ENCODE data around the gene BRMS1. TPM values are rescaled to one million over a fixed set of nuclear protein-coding genes. Genes with fewer than 3 reads are reported as not detected.
"Not testable (repeated sequence)": the region's sequence is repeated elsewhere in the genome, so short reads cannot be mapped to it uniquely, and the experiment has no call there.

The BRMS1 gene
- 100 to 1,000 TPM in 1 of 3 donors, 10 to 100 TPM in 2; 91.1 to 105 (median 94.9) TPM for total RNA-seq

- ATAC-seq: peak; percentile 73 to 75
- Mint-ChIP-seq H3K4me1 (ENCODE audit: low read depth) (peaks cover 42% of the 10 kb centered on the region), H3K9me3 (no peaks in the 10 kb centered on the region), H3K27me3 (ENCODE audit: low read depth) (no peaks in the 10 kb centered on the region), H3K4me3 (peak within 1 kb of the TSS; percentile 96), H3K36me3 (ENCODE audit: insufficient read depth) (peaks cover 24% of the 10 kb centered on the region)
- peak; percentile 94 for DNase-seq
Observed at GRCh38 chr11:66344550-66345315, at the start of gene BRMS1. BRMS1 (minus strand) TSS chr11:66345104; CDS start chr11:66342234, 2,870 bp downstream.

DNA sequence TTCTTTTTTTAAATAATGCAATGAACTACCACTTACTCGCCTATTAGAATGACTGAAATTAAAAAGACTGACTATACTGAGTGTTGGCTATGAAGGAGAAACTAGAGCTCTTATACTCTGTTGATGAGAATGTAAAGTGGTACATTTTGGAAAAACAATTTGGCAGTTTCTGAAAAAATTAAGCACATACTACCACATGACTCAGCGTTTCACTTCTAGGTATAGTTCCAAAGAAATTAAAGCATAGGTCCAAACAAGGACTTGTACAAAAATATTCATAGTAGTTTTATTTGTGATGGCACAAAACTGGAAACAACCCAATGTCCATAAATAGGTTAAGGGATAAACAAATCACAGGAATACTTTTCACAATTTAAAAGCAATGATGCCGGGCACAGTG lies 49.0 kb upstream of the BRMS1 start:
- Mint-ChIP-seq H3K27me3 (ENCODE audit: low read depth) (peaks cover 8% of the 10 kb centered on the region), H3K36me3 (ENCODE audit: insufficient read depth) (no peaks in the 10 kb centered on the region), H3K4me3 (no peak overlapping the region), H3K4me1 (ENCODE audit: low read depth) (no peaks in the 10 kb centered on the region), H3K9me3 (no peaks in the 10 kb centered on the region)
- ATAC-seq (no peak), DNase-seq (no peak)

GRCh38 chr11:66391322-66391721 lies 46.4 kb upstream of the BRMS1 start:
- no peaks in the 10 kb centered on the region for H3K36me3 Mint-ChIP-seq (ENCODE audit: insufficient read depth)
- peaks cover 3% of the 10 kb centered on the region for H3K4me1 Mint-ChIP-seq (ENCODE audit: low read depth)
- H3K4me3 Mint-ChIP-seq: no peak overlapping the region
- DNase-seq (no peak), ATAC-seq (no peak)
- H3K27me3 Mint-ChIP-seq (ENCODE audit: low read depth): peaks cover 5% of the 10 kb centered on the region
- no peaks in the 10 kb centered on the region for H3K9me3 Mint-ChIP-seq

- no peak overlapping the region for H3K4me3 Mint-ChIP-seq
- H3K4me1 Mint-ChIP-seq (ENCODE audit: low read depth): peaks cover 7% of the 10 kb centered on the region
- H3K9me3 Mint-ChIP-seq: no peaks in the 10 kb centered on the region
- peaks cover 2% of the 10 kb centered on the region for H3K27me3 Mint-ChIP-seq (ENCODE audit: low read depth)
- ATAC-seq (peak; percentile 76 to 84), DNase-seq (peak; percentile 63)
- H3K36me3 Mint-ChIP-seq (ENCODE audit: insufficient read depth): no peaks in the 10 kb centered on the region
Observed at GRCh38 chr11:66388780-66389386, 44.0 kb upstream of the BRMS1 start.

DNA sequence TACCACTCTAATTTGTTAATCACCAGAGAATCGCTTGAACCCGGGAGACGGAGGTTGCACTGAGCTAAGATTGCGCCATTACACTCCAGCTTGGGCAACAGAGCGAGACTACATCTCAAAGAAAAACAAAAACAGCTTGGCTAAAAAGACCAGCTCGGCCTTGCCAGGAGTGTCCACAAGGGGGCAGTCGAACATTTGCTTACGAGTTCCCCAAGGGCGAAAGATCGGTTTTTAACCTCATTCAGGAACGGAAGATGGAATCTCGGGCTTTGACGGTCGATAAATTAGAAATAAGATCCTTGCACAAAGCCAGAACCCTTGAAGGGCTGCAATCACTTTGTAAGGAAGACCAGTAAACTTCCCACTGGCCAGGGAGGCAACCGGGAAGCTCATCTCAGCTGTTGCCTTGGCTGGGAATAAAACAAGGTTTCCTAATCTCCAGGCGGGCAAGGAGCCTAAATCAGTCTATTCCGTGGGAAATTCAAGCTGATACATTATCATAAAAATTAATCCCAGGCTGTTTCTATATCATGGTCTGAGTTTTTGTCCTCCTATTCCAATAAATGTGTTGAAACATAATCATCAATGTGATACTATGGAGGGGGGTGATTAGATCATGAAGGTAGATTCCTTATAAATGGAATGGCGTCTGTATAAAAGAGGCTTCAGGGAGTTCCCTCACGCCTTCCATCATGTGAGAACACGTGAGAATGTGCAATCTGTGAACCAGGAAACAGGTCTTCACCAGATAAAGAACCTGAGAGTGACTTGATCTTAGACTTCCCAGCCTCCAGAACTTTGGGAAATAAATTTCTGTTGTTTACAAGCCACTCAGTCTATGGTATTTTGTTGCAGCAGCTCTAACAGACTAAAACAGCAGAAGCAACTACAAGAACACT lies 41.5 kb upstream of the BRMS1 start:
- no peaks in the 10 kb centered on the region for H3K36me3 Mint-ChIP-seq (ENCODE audit: insufficient read depth)
- H3K27me3 Mint-ChIP-seq (ENCODE audit: low read depth): peaks cover 5% of the 10 kb centered on the region
- H3K9me3 Mint-ChIP-seq: no peaks in the 10 kb centered on the region
- peaks cover 7% of the 10 kb centered on the region for H3K4me1 Mint-ChIP-seq (ENCODE audit: low read depth)
- DNase-seq: peak; percentile 80
- peak; percentile 71 to 77 for ATAC-seq
- H3K4me3 Mint-ChIP-seq: peak overlapping the region; percentile 46

- not testable (repeated sequence) for H3K36me3 Mint-ChIP-seq (ENCODE audit: insufficient read depth); H3K9me3 Mint-ChIP-seq; DNase-seq; H3K4me3 Mint-ChIP-seq; H3K4me1 Mint-ChIP-seq (ENCODE audit: low read depth); H3K27me3 Mint-ChIP-seq (ENCODE audit: low read depth); ATAC-seq
Observed at GRCh38 chr11:66384316-66384715, 39.4 kb upstream of the BRMS1 start.

GRCh38 chr11:66380264-66380663 lies 35.4 kb upstream of the BRMS1 start:
- not testable (repeated sequence) for H3K9me3 Mint-ChIP-seq; H3K36me3 Mint-ChIP-seq (ENCODE audit: insufficient read depth); DNase-seq; H3K4me1 Mint-ChIP-seq (ENCODE audit: low read depth); ATAC-seq; H3K27me3 Mint-ChIP-seq (ENCODE audit: low read depth); H3K4me3 Mint-ChIP-seq

DNA sequence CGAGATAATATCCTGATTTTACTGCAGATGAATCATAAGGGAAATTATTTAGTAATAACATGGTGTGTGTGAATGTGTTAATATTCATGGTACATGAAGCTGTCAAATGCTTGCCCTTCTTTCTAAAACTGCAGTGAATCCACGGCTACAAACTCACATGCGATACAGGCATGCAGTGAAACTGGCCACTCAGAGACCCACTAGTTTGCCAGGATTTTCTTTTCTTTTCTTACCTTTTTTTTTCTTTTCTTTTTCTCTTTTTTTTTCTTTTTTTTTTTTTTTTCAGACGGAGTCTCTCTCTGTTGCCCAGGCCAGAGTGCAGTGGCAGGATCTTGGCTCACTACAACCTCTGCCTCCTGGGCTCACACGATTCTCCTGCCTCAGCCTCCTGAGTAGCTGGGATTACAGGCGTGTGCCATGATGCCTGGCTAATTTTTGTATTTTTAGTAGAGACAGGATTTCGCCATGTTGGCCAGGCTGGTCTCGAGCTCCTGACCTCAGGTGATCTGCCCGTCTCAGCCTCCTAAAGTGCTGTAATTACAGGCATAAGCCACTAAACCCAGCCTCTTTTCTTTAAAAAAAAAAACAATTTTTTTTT lies 28.9 kb upstream of the BRMS1 start:
- H3K36me3 Mint-ChIP-seq (ENCODE audit: insufficient read depth); H3K27me3 Mint-ChIP-seq (ENCODE audit: low read depth); DNase-seq; H3K4me3 Mint-ChIP-seq; H3K4me1 Mint-ChIP-seq (ENCODE audit: low read depth); ATAC-seq; H3K9me3 Mint-ChIP-seq: not testable (repeated sequence)

- no peaks in the 10 kb centered on the region for H3K27me3 Mint-ChIP-seq (ENCODE audit: low read depth)
- DNase-seq: no peak
- H3K4me3 Mint-ChIP-seq: no peak overlapping the region
- peaks cover 9% of the 10 kb centered on the region for H3K4me1 Mint-ChIP-seq (ENCODE audit: low read depth)
- ATAC-seq: no peak
- no peaks in the 10 kb centered on the region for H3K9me3 Mint-ChIP-seq
- H3K36me3 Mint-ChIP-seq (ENCODE audit: insufficient read depth): no peaks in the 10 kb centered on the region
Observed at GRCh38 chr11:66373265-66373664, 28.4 kb upstream of the BRMS1 start.

GRCh38 chr11:66371627-66372415 lies 26.9 kb upstream of the BRMS1 start, which contains the start of gene SLC29A2:
SLC29A2 (minus strand) TSS chr11:66371760; CDS start chr11:66371591, 169 bp downstream.
- DNase-seq (peak; percentile 69), ATAC-seq (peak; percentile 87 to 88)
- Mint-ChIP-seq H3K27me3 (ENCODE audit: low read depth) (no peaks in the 10 kb centered on the region), H3K4me1 (ENCODE audit: low read depth) (peaks cover 9% of the 10 kb centered on the region), H3K36me3 (ENCODE audit: insufficient read depth) (no peaks in the 10 kb centered on the region), H3K9me3 (no peaks in the 10 kb centered on the region), H3K4me3 (peak within 1 kb of the TSS; percentile 84)

DNA sequence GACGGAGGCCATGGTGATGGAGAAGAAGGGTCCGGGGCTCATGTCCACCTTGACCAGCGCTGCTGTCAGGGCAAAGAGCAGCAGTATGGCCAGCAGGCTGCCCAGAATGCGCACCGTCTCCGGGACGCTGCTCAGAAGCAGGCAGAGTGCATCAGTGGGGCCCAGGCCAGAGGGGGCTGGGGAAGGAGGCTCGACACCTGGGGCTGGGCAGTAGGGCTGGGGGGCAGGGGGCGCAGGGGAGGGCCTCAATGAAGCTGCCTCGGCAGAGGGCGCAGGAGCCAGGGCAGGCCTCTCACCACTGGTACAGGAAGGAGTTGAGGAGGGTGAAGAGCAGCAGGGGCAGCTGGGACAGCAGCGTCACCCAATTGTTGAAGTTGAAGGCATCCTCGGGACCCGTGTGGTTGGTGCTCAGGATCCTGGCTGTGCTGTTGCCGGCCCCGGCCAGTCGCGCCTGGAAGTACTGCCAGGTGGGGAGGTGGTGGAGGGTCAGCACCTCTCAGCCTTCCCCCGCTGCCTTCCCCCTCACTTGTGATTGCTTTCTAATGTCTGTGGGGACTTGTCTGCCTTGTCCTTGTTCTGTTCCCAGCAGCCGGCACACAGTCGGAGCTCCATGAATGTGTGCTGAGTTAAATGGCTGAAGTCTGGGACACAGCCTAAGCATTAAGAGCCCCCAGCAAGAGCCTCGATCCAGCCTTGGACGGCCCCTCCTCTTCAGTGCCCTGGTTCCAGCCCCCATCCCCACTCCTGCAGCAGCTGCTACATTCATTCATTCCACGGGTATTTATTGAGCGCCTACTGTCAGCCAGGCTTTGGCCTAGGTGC lies 24.4 kb upstream of the BRMS1 start:
- Mint-ChIP-seq H3K9me3 (no peaks in the 10 kb centered on the region), H3K27me3 (ENCODE audit: low read depth) (no peaks in the 10 kb centered on the region), H3K4me3 (peak overlapping the region; percentile 84), H3K4me1 (ENCODE audit: low read depth) (peaks cover 9% of the 10 kb centered on the region), H3K36me3 (ENCODE audit: insufficient read depth) (no peaks in the 10 kb centered on the region)
- ATAC-seq (no peak), DNase-seq (no peak)

DNA sequence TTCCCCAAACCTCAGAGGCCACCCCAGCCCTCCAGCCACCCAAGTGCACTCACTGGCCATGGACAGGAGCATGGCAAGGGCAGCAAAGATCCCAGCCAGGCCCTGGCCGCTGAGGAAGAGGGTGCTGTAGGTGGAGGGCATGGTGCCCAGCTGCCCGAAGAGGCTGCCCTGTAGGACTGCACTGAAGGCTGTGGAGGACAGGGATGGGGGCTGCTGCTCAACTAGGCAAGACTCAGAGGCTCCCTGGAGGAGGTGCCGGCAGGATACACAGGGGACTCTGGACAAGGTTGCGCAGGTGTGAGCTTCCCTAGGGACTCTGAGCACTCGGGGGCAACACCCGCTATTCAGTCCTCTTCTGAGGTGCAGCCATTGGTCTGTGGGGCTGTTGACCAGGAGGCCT lies 23.6 kb upstream of the BRMS1 start:
- Mint-ChIP-seq H3K4me3 (no peak overlapping the region), H3K9me3 (no peaks in the 10 kb centered on the region), H3K36me3 (ENCODE audit: insufficient read depth) (no peaks in the 10 kb centered on the region), H3K27me3 (ENCODE audit: low read depth) (no peaks in the 10 kb centered on the region), H3K4me1 (ENCODE audit: low read depth) (peaks cover 9% of the 10 kb centered on the region)
- DNase-seq: no peak
- ATAC-seq: no peak
